Activated B cell treated with CpG ODN at 0.5 μM for 24 hours (primary cell): ENCODE measurements around the gene SPIN1. TPM values are rescaled to one million over a fixed set of nuclear protein-coding genes. Genes with fewer than 3 reads are reported as not detected.

ENCODE experiments used
- ATAC-seq: fragments of 200-7000 bp; cut with Tn5 transposase; one replicate; pipeline ENCODE4 v1.10.0; 2021; ENCODE audit warnings: low read depth, mild to moderate bottlenecking, moderate library complexity
- CTCF ChIA-PET: fragments of 350-600 bp; sonication (Branson Sonifier 250); formaldehyde crosslinking; loops from one replicate; lab custom pipeline; 2021; ENCODE audit warnings: antibody characterized with exemption; lab: Charles Lee
- POLR2A ChIA-PET: fragments of 350-600 bp; sonication (Branson Sonifier 250); formaldehyde crosslinking; loops from one replicate; lab custom pipeline; 2021; ENCODE audit warnings: antibody characterized with exemption; lab: Charles Lee
- DNase-seq: peaks from one replicate; pipeline ENCODE4 v3.0.0; 2022
- H3K27ac Mint-ChIP-seq: one replicate; pipeline ENCODE4 v1.8.0; 2020; ENCODE audit warnings: mixed read lengths
- H3K27me3 Mint-ChIP-seq: one replicate; pipeline ENCODE4 v1.8.0; 2021; ENCODE audit warnings: mixed read lengths
- H3K36me3 Mint-ChIP-seq: one replicate; pipeline ENCODE4 v1.8.0; 2021; ENCODE audit warnings: low read depth, mixed read lengths
- H3K4me1 Mint-ChIP-seq: one replicate; pipeline ENCODE4 v1.8.0; 2021; ENCODE audit warnings: mixed read lengths
- H3K4me3 Mint-ChIP-seq: one replicate; pipeline ENCODE4 v1.8.0; 2020; ENCODE audit warnings: mild to moderate bottlenecking, mixed read lengths
- H3K9me3 Mint-ChIP-seq: one replicate; pipeline ENCODE4 v1.8.0; 2020; ENCODE audit warnings: mixed read lengths
- CTCF ChIP-seq: fragments of 200-600 bp; IDR thresholded peaks from one replicate; pipeline ENCODE4 v1.8.0; 2022; ENCODE audit warnings: antibody characterized with exemption, mild to moderate bottlenecking
- intact Hi-C: fragments of 100-400 bp; cut with micrococcal nuclease; formaldehyde crosslinking; loops from one replicate; pipeline ENCODE4 v1.15.1; 2024
- total RNA-seq: library from RNA; stranded (reverse); gene quantifications from 2 replicates; pipeline ENCODE4 v1.2.3, GENCODE V29; 2022

Gene SPIN1
- total RNA-seq, 1 donor from 2014 or later: 20.7 TPM

GRCh38 chr9:88494983-88495721 is 106.9 kb downstream of the SPIN1 start:
- CTCF ChIA-PET: no interaction called here

GRCh38 chr9:88497224-88497623 is 109.0 kb downstream of the SPIN1 start:
- ChIA-PET CTCF (no interaction called here), POLR2A (no interaction called here)
- Mint-ChIP-seq H3K9me3 (no peaks in the 10 kb centered on the region), H3K27ac (no peak overlapping the region), H3K27me3 (no peaks in the 10 kb centered on the region), H3K36me3 (no peaks in the 10 kb centered on the region), H3K4me3 (no peak overlapping the region), H3K4me1 (no peaks in the 10 kb centered on the region)
- intact Hi-C loops: no loop called here
- TF ChIP-seq CTCF: no peak
- ATAC-seq (no peak), DNase-seq (no peak)

More at GRCh38 chr9:88494983-88495721, 106.9 kb downstream of the SPIN1 start:
- ATAC-seq (no peak), DNase-seq (no peak)
- Mint-ChIP-seq H3K27me3 (no peaks in the 10 kb centered on the region), H3K4me3 (no peak overlapping the region), H3K9me3 (no peaks in the 10 kb centered on the region), H3K27ac (no peak overlapping the region), H3K36me3 (no peaks in the 10 kb centered on the region), H3K4me1 (no peaks in the 10 kb centered on the region)
- POLR2A ChIA-PET: no interaction called here
- intact Hi-C loops: no loop called here
- TF ChIP-seq CTCF: no peak

GRCh38 chr9:88498880-88499279 is 110.6 kb downstream of the SPIN1 start:
- Mint-ChIP-seq H3K9me3 (no peaks in the 10 kb centered on the region), H3K4me1 (no peaks in the 10 kb centered on the region), H3K36me3 (no peaks in the 10 kb centered on the region), H3K27me3 (no peaks in the 10 kb centered on the region), H3K27ac (no peak overlapping the region), H3K4me3 (no peak overlapping the region)
- intact Hi-C loops: no loop called here
- ChIA-PET POLR2A (no interaction called here), CTCF (no interaction called here)
- ATAC-seq (no peak), DNase-seq (no peak)
- no peak for TF ChIP-seq CTCF

- Mint-ChIP-seq H3K4me1 (no peaks in the 10 kb centered on the region), H3K27me3 (no peaks in the 10 kb centered on the region), H3K9me3 (no peaks in the 10 kb centered on the region), H3K4me3 (no peak overlapping the region), H3K36me3 (no peaks in the 10 kb centered on the region), H3K27ac (no peak overlapping the region)
- POLR2A ChIA-PET: no interaction called here
- ATAC-seq (no peak), DNase-seq (no peak)
- CTCF ChIA-PET: no interaction called here
- no peak for TF ChIP-seq CTCF
- intact Hi-C loops: no loop called here
Measured at GRCh38 chr9:88501086-88501485, 112.8 kb downstream of the SPIN1 start.

- H3K4me3 Mint-ChIP-seq: no peak overlapping the region
- CTCF ChIA-PET: no interaction called here
- H3K27me3 Mint-ChIP-seq: no peaks in the 10 kb centered on the region
- ATAC-seq: no peak
- H3K27ac Mint-ChIP-seq: no peak overlapping the region
- H3K4me1 Mint-ChIP-seq: no peaks in the 10 kb centered on the region
- POLR2A ChIA-PET: no interaction called here
- no peak for TF ChIP-seq CTCF
- H3K9me3 Mint-ChIP-seq: no peaks in the 10 kb centered on the region
- no peak for DNase-seq
- H3K36me3 Mint-ChIP-seq: no peaks in the 10 kb centered on the region
- intact Hi-C loops: no loop called here
Measured at GRCh38 chr9:88502552-88503034, 114.3 kb downstream of the SPIN1 start.
